Left cardiac atrium (tissue), 4 donors: ENCODE data around the gene HK1. TPM values are rescaled to one million over a fixed set of nuclear protein-coding genes. Genes with fewer than 3 reads are reported as not detected.
A peak's percentile ranks its signal among the peaks of the same experiment; 100 is the strongest.
"Not testable (repeated sequence)": the region's sequence is repeated elsewhere in the genome, so short reads cannot be mapped to it uniquely, and the experiment has no call there.

Source experiments
- ATAC-seq, 2 donors: fragments of 200-7000 bp; cut with Tn5 transposase; one replicate each; pipeline ENCODE4 v1.9.1; 2020; ENCODE audit warnings: mild to moderate bottlenecking in 2 of 2, moderate library complexity in 2 of 2
- DNase-seq: peaks from one replicate; pipeline ENCODE4 v3.0.0-alpha.2; 2020
- intact Hi-C, 2 donors: fragments of 100-400 bp; cut with DNase I; formaldehyde crosslinking; loops; one replicate each; pipeline versions ENCODE4 v1.14.1 to v1.15.1; 2022 to 2023
- total RNA-seq, 2 donors: library from RNA; stranded (reverse); fragmentation: NEBNext Ultra II Directional; extraction: Animal tissue kit (Norgen Biotek cat#: 25700); gene quantifications; one replicate each; pipeline ENCODE4 v1.2.1, GENCODE V29; 2021
- donor health status: DM: no; HTN: yes; CAD: no.
- donor health status: DM: no; HTN: yes; CAD: no; lungs with severe emphysema.
- donor health status: DM: yes; HTN: yes; CAD: no.
- donor health status: Dilated cardiomyopathy.

HK1 gene
- total RNA-seq, 2 donors from 2014 or later: 188 to 274 TPM

DNA sequence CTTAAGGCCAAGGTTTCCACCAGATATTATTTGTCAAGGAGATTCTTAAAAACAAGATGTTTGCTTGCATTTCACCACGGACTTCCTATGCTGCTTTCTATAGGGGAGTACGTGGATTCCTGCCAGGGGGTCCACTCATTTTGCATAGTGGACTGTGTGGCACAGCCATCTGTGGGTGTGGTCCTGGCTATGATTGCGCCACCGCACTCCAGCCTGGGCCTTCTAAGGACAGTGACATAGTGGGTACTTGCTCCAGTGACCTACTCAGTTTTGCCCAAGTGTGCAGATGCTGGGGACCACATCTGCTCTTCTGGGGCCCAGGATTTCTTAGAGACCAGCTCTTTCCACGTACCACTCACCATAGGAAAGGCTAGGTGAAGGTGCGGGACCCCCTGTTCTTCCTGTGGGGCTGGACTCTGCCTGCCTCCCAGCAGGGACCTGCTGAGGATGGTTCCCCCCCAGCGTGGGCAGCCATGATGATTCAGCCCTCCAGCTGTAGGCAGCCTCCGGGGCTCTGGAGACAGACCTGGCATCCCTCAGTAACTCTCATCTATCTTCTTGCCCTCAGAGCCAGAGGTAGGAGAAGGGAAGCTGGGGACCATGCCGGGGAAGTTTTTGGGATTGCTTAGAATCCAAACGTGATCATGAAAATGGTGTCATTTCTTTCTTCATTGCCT, 42.9 kb downstream of the HK1 start:
- DNase-seq (peak; percentile 40), ATAC-seq (no peak)
- intact Hi-C loops: loop anchor here (5.0 kb wide), 2 partner anchors 41 to 46 kb away; no protein-coding TSS in a partner anchor

DNA sequence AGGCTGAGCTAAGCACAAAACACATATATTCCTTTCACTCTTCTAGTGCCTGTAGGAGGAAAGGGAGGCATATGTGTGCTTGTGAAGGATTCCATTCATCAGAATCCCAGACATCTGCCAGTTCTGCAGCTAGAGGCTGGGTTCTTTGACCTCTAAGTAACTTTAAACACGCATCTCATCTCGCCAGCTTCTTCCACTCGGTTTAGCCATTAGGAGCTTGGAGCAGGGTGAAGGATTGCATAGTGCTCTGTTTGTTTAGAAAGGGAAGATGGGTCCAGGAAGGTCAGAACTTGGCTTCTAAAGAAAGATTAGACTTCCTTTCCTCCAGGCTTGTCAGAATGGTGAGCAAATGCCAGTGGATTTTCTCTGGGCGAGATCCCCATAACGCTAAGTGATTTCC, 43.6 kb downstream of the HK1 start:
- ATAC-seq (no peak), DNase-seq (no peak)
- intact Hi-C loops: loop anchor here (5.0 kb wide), 2 partner anchors 40 to 45 kb away; no protein-coding TSS in a partner anchor

DNA sequence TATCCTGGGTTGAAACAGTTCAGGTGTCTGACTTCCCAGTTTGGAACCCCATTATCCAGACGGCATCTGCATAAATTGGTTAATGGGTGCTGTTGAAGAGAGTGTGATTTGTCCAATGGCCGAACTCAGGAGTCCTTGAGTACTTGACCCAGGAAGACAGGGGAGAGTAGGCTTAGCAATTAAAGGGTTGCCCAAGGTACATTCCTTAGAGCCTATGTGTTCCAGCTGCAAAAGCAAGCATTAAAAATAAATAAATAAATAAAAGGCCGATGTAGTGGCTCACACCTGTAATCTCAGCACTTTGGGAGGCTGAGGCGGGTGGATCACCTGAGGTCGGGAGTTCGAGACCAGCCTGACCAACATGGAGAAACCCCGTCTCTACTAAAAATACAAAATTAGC, 44.0 kb downstream of the HK1 start:
- not testable (repeated sequence) for ATAC-seq, DNase-seq
- intact Hi-C loops: loop anchor here (5.0 kb wide), 2 partner anchors 40 to 45 kb away; no protein-coding TSS in a partner anchor

DNA sequence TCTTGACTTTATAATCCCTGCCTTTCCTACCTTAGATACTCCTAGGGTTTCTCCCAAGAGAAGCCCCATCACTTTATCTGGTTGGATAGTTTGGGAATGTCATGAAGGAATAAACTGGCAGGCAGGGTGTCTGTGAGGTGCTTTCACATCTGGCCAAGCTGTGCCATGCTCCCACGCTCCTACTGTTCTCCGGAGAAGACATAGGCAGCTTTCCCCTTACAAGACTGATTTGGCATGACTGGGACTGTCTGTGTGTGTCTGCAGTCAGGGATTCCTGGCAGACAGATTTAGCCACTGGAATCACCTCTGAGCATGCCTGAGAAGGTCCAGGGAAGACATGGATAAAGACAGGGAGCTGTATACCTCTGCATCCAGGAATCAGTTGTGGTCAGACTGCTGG, 45.3 kb downstream of the HK1 start:
- intact Hi-C loops: loop anchor here (5.0 kb wide), 2 partner anchors 39 to 44 kb away; no protein-coding TSS in a partner anchor
- ATAC-seq (no peak), DNase-seq (no peak)

DNA sequence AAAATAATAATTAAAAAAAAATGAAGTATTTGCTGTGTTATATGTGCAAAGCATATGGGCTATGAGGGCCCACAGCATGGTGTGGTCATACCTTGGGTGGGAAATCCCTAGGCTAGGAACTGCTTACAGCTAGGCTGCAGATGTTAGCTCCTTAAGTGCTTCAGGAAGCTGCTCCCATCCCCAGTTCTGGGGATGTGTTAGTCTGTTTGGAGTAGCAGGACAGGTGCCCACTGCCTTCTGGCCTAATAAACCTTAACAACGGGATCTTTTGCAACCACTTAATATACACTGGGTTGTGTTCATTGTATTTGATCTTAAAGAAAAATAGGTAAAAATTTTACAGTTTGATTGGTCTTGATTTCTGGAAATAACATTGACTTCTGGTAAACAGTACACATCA, 46.3 kb downstream of the HK1 start:
- intact Hi-C loops: loop anchor here (5.0 kb wide), 2 partner anchors 38 to 43 kb away; no protein-coding TSS in a partner anchor
- ATAC-seq (no peak), DNase-seq (no peak)

DNA sequence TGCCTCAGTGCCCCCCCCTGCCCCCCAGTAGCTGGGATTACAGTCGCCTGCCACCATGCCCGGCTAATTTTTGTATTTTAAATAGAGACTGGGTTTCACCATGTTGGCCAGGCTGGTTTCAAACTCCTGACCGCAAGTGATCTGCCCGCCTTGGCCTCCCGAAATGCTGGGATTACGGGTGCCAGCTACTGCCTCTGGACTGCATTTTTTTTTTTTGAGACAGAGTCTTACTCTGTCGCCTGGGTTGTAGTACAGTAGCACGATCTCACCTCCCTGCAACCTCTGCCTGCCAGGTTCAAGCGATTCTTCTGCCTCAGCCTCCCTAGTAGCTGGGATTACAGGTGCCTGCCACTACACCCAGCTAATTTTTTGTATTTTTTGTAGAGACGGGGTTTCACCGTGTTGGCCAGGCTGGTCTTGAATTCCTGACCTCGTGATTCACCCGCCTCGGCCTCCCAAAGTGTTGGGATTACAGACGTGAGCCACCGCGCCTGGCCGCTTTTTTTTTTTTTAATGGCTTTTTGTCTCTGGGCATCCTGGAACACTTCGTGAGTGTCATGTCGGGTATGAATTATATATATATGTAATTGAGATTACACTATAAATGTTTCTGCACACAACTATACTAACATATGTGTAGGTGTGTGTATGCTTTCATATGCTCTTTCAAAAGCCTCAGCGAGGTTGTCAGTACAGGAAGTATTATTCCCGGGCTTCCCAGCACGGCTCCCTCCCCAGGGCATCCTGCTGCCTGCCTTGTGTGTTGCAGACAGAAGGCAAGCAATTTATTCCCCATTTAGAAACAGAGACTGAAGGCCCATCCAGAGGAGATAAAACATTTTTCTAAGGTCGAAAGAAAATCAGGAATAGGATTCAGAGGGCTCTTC, 47.6 kb downstream of the HK1 start:
- intact Hi-C loops, DNase-seq, ATAC-seq: not testable (repeated sequence)

DNA sequence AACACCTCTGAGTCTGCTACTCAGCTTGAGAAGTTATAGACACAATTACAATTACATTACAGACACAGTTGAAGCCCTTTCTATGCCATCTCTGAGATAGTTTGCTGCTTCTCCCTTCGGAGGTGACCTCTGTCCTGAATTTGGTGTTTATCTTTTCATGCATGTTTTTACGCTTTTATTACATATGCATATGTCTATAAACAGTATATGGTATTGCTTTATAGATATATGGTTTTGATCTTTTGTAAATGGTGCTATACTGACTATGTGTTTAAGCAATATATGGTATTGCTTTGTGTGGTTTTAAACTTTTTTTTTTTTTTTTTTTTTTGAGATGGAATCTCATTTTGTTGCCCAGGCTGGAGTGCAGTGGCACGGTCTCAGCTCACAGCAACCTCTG, 48.4 kb downstream of the HK1 start:
- DNase-seq (no peak), ATAC-seq (no peak)
- intact Hi-C loops: no loop called here

DNA sequence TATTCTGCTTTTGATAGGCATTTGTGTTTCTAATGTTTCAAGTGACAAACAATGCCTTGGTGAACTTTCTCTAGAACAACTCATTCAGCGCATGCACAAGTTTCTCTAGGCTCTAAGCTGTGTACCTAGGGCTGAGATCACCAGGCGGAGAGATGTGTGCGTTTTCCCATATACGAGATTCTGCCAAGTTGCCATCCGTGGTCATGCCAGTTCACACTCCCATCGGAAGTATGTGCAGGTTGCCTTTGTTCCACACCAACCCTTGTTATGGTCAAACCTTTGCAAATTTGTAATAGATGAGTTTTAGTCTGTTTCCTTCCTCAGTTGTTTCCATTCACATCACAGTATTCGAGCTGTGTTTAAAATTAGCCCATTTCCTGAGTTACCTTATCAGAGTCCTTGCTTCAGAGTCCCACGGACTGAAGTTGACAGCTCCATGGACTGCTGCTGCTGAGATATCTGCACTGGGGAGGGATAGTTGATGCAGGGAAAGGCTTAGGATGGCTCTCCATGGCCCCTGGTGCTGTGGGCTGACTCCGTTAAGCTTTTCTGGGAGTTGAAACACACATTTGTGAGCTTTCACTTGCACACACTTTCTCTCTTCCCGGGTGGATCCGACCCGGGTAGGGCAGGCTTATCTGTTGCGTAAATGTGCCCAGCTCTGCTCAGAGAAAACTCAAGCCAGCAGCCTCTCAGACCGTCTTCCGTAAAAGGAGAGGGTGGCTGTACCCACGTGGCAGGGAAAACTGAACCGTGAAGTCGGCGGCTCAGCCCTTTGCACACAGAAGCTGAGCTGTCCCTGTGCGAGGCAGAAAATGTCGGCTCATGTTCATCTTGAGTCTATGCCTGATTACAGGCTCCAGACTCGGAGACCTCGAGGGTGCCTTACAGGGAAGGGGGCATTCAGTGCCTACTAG, 49.4 kb downstream of the HK1 start:
- peak; percentile 81 for DNase-seq
- intact Hi-C loops: no loop called here
- peak; percentile 91 to 92 for ATAC-seq

DNA sequence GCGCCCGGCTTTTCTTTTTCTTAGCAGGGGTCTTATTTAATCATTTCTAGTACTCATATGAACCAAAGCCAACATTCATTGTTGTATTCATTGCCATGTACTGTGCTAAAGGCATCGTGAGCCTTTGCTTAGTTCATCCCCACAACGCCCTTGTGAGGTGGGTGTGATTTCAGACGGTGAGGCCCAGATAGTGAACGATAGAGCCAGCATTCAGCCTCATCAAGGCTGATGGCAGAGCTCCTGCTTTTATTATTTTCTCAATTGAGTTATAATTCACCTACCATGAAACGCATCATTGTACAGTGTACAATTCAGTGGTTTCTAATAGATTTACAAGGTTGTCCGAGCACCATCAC, 50.1 kb downstream of the HK1 start:
- DNase-seq (no peak), ATAC-seq (peak in 1 of 2 donors; percentile 19)
- intact Hi-C loops: no loop called here

DNA sequence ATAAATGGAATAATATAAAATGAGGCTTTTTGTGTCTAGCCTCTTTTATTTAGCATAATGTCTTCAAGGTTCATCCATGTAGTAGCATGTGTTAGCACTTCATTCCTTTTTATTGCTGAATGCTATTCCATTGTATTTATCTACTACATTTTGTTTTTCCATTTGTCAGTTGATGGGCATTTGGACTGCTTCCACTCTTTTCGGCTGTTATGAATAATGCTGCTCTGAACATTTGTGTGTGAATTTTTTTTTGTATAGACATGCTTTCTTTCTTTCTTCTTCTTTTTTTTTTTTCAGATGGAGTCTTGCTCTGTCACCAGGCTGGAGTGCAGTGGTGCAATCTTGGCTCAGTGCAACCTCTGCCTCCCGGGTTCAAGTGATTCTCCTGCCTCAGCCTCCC, 50.6 kb downstream of the HK1 start:
- ATAC-seq, DNase-seq, intact Hi-C loops: not testable (repeated sequence)

DNA sequence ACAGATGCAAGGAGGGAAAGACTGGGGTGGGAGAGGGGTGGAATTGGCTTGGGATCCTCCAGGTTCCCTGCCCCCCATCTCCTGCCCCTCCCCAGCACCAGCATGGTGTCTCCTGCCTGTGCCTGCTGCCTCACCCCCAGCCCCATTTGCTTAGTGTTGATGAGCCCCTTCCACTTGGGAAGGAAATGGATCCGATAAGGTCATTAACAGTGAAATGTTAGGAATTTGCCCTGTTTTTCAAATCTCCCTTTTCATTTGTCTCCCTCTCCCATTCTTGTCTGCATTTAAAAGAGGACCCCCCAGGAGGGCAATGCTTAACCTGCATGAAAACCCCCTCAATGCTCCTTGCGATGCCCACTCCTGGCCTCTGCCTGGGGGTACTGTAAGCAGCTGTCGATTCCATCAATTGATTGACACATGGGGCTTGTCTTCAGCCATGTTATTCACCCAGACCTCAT, 51.5 kb downstream of the HK1 start:
- DNase-seq (no peak), ATAC-seq (no peak)
- intact Hi-C loops: loop anchor here in 1 of 2 donors (5.0 kb wide), 1 partner anchor 48 kb away; no protein-coding TSS in a partner anchor

DNA sequence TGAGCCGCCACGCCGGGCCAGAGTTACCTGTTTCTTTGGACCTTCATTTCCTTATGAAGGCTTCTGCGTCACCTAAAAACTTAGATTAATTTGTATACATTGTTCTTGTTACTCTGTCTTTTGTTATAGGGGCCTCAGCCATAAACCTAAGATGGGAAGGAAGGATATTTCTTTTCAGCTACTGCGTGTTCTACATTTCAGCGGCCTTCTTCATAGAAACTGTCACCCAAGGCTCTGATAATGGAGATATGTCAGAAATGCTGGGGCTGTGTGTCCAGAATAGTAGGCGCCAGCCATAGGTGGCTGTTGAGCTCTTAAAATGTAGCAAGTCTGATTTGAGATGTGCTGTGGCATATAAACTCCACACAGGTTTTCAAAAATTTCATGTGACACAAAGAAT, 52.9 kb downstream of the HK1 start:
- ATAC-seq: no peak
- intact Hi-C loops: loop anchor here in 1 of 2 donors (5.0 kb wide), 1 partner anchor 46 kb away; no protein-coding TSS in a partner anchor
- DNase-seq: no peak

DNA sequence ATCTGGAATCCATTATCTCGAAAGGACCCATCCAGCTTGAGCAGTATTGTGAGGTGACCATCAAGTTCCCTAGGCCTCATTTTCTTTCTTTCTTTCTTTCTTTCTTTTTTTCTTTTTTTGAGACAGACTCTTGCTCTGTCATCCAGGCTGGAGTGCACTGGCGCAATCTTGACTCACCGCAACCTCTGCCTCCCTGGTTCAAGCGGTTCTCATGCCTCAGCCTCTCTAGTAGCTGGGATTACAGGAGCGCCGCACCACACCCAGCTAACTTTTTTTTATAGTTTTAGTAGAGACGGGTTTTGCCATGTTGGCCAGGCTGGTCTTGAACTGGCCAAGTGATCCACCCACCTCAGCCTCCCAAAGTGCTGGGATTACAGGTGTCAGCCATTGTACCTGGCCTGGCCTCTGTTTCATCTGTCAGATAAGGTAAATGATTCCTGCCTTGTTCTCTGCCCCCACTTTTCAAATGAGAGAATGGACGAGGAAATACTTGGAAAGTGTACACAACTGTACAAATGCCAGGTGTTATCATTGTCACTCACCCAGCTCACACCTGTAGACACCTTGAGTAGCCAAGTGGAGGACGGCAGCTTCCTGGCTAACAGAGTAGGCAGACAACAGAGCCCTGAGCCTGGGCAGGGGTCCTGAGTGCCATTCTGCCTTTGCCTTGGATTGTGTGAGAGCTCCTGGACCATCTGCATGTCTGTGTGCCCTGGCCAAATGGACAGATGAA, 54.1 kb downstream of the HK1 start:
- intact Hi-C loops: loop anchor here in 1 of 2 donors (5.0 kb wide), 1 partner anchor 45 kb away; no protein-coding TSS in a partner anchor
- DNase-seq (no peak), ATAC-seq (no peak)

DNA sequence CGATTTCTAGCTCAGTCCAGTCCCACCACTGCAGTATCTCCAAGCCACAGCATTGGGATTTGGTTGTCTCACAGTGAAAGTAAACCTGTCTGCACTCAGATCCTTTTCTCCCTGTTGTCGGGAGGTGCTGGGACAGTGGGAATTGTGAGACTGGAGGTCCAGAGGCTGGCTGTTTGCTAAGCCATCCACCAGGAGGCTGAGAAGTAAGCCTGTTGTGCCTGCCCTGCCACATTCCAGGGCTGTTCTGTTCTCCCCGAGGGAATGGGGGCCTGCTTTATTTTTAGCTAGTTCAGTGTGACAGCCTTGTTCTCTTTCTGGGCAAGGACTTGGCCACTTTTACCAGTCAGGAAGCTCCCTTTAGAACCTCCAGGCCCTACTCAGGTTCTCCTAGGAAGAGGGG, 54.9 kb downstream of the HK1 start:
- no peak for DNase-seq

DNA sequence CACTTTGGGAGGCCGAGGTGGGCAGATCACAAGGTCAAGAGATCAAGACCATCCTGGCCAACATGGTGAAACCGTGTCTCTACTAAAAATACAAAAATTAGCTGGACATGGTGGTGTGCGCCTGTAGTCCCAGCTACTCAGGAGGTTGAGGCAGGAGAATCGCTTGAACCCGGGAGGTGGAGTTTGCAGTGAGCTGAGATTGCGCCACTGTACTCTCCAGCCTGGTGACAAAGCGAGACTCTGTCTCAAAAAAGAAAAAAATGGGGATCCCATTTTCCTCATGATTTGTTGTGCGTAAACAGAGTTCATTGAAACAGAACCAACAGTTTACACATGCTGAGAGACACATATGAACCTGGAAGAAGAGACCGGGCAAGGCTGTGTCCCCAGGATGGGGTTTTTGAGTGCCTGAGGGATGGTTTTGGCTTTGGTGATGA, 55.6 kb downstream of the HK1 start:
- DNase-seq, ATAC-seq: not testable (repeated sequence)
- intact Hi-C loops: loop anchor here in 1 of 2 donors (5.0 kb wide), 1 partner anchor 43 kb away; no protein-coding TSS in a partner anchor

More for the DNA sequence above, 54.9 kb downstream of the HK1 start:
- peak; percentile 35 to 71 for ATAC-seq
- intact Hi-C loops: loop anchor here in 1 of 2 donors (5.0 kb wide), 1 partner anchor 44 kb away; no protein-coding TSS in a partner anchor

DNA sequence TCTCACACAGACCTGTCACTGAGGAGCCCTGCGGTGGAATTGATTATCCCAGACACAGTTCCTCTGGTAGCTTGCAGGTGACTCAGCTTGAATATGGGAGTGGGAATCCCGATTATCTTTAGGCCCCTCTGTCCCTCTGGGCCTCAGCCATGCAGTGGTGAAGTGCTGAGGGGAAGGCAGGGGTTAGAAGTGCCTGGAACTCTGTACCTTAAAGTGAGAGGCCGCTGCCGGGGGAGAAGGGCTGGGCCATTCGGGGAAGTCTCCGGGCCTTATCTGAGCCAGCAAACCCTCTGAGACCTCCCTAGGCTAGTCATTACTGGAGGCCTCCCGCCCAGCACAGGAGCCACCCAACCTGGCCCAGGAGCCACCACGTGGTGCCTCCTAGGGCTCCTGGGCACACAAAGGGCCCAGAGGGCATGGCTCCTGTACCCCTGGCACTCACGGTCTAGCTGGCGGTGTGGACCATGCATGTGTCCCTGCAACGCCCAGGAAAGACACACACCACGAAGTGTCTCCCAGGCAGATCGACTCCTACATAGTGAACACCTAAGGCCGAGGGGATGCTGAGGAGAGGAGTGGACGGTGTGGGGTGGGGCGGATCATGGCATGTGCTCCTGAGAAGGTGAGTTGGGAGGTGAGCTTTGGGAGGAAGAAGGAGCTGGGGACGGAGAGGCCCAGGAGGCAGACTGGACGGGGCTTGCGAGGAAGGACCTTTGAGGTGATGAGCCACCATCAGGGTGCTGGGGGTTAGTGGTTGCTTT, 56.2 kb downstream of the HK1 start:
- intact Hi-C loops: loop anchor here in 1 of 2 donors (5.0 kb wide), 1 partner anchor 43 kb away; no protein-coding TSS in a partner anchor
- ATAC-seq: peak in 1 of 2 donors; percentile 9
- no peak for DNase-seq

DNA sequence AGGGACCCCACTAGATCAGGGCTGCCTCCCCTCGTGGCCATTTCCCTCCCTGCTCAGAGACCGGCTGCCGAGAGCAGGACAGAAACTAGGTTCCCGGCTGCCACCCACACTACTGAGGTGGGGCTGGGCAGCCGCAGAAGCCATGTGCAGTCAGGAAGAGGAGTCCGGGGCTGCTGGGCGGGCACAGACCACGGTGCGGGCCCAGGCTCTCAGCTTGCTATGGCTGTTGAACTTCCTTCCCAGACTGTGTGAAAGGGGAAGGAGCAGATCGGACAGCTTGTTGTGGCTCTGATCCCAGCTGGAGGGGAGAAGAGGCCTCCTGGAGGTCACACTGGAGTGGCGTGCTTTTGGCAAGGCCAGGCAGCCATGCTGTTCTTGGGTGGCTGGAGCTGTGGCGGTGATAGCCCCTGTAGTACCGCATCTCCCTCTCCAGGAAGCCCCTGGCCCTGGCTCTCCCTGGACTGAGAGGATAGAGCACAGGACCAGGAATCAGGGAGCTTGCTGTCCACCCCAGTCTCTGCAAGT, 56.8 kb downstream of the HK1 start:
- intact Hi-C loops: no loop called here
- peak; percentile 76 for DNase-seq
- peak; percentile 75 to 79 for ATAC-seq
